Prostate gland (tissue), 2 donors: Measurements from ENCODE around the gene ARHGAP26.

Experiments used
- POLR2A ChIP-seq: fragments of 450-650 bp; IDR thresholded peaks from one replicate; pipeline ENCODE4 v1.6.1; 2016; ENCODE audit warnings: antibody characterized with exemption, mild to moderate bottlenecking
- TF ChIP-seq, protein P1 (sequence below), 4 experiments: fragments of 200-600 bp in 2 of 4; fragments of 450-650 bp in 2 of 4; sonication (generic) in 2 of 4; IDR thresholded peaks; 1 replicate in 3 of 4; 2 replicates in 1 of 4; pipeline ENCODE4 v1.5.1; 2016 to 2019; ENCODE audit warnings: antibody characterized with exemption in 4 of 4, mild to moderate bottlenecking in 2 of 4, moderate library complexity in 2 of 4

DNA sequence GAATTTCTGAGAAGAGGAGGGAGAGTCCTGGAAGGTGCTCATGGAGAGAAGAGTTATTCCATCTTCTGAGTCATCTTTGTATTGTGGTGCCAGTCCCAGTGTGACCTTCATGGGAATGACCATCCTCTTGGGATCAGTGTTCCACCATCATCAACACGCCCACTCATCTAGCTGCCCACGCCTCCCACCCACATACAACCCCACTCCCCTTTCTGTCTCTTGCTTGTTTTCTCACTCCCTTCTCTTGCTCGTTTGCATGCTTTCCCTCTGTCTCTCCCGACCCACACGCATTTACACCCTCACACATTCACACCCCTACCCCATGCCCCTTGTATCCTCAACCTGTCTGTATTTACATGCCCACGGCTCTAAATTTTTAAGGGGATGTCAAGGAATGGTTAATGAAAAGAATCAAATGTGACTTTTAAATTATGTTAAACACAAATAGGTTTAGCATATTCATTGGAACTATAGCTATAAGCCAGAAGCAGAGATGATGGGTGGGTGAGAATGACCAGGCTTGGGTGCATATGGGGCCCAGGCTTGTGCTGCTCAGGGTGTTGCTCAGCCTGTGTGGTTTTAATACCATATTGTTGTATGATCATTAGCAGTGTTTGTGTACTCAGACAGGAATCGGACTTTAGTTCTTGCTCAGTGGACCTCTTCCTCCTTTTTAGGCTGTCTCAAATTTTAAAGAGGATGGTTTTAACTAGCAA is 160.4 kb downstream of the ARHGAP26 start:
- TF ChIP-seq, protein P1, sequence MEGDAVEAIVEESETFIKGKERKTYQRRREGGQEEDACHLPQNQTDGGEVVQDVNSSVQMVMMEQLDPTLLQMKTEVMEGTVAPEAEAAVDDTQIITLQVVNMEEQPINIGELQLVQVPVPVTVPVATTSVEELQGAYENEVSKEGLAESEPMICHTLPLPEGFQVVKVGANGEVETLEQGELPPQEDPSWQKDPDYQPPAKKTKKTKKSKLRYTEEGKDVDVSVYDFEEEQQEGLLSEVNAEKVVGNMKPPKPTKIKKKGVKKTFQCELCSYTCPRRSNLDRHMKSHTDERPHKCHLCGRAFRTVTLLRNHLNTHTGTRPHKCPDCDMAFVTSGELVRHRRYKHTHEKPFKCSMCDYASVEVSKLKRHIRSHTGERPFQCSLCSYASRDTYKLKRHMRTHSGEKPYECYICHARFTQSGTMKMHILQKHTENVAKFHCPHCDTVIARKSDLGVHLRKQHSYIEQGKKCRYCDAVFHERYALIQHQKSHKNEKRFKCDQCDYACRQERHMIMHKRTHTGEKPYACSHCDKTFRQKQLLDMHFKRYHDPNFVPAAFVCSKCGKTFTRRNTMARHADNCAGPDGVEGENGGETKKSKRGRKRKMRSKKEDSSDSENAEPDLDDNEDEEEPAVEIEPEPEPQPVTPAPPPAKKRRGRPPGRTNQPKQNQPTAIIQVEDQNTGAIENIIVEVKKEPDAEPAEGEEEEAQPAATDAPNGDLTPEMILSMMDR (IDR thresholded peaks at IDR 0.05), result no peak
- no peak for TF ChIP-seq POLR2A
